NAMALWA (cell line): ENCODE results near the gene PAFAH1B2.
"Not testable (repeated sequence)": the region's sequence is repeated elsewhere in the genome, so short reads cannot be mapped to it uniquely, and the experiment has no call there.

Experiments
- DNase-seq: peaks from one replicate; pipeline ENCODE4 v3.0.0-alpha.2; 2015; ENCODE audit warnings: low spot score

PAFAH1B2 gene

GRCh38 chr11:117203069-117203407, 59.0 kb downstream of the PAFAH1B2 start:
- no peak for DNase-seq

- no peak for DNase-seq
These were observed 60.4 kb downstream of the PAFAH1B2 start for GRCh38 chr11:117204283-117205080.

- no peak for DNase-seq
These were observed 61.2 kb downstream of the PAFAH1B2 start for GRCh38 chr11:117205211-117205818.

GRCh38 chr11:117206111-117206510, 62.0 kb downstream of the PAFAH1B2 start:
- DNase-seq, result not testable (repeated sequence)

GRCh38 chr11:117206859-117207258, 62.8 kb downstream of the PAFAH1B2 start:
- DNase-seq, result not testable (repeated sequence)

- not testable (repeated sequence) for DNase-seq
These were observed 63.4 kb downstream of the PAFAH1B2 start for GRCh38 chr11:117207481-117207880.

- DNase-seq, result not testable (repeated sequence)
These were observed 64.6 kb downstream of the PAFAH1B2 start for GRCh38 chr11:117208710-117209109.

- not testable (repeated sequence) for DNase-seq
These were observed 65.5 kb downstream of the PAFAH1B2 start for GRCh38 chr11:117209351-117210125.

GRCh38 chr11:117210620-117211019, 66.5 kb downstream of the PAFAH1B2 start:
- no peak for DNase-seq

GRCh38 chr11:117212697-117213355, 68.7 kb downstream of the PAFAH1B2 start:
- DNase-seq, result no peak

GRCh38 chr11:117214404-117215110, 70.5 kb downstream of the PAFAH1B2 start:
- no peak for DNase-seq

- DNase-seq, result no peak
These were observed 73.3 kb downstream of the PAFAH1B2 start for GRCh38 chr11:117217141-117218084.

GRCh38 chr11:117218133-117218915, 74.2 kb downstream of the PAFAH1B2 start:
- no peak for DNase-seq

- no peak for DNase-seq
These were observed 74.9 kb downstream of the PAFAH1B2 start for GRCh38 chr11:117219001-117219400.

- no peak for DNase-seq
These were observed 75.4 kb downstream of the PAFAH1B2 start for GRCh38 chr11:117219455-117219854.

GRCh38 chr11:117219995-117220394, 75.9 kb downstream of the PAFAH1B2 start:
- DNase-seq, result no peak

- DNase-seq, result no peak
These were observed 76.5 kb downstream of the PAFAH1B2 start for GRCh38 chr11:117220568-117220967.

- no peak for DNase-seq
These were observed 77.1 kb downstream of the PAFAH1B2 start for GRCh38 chr11:117220999-117221774.
